ENCODE data around the gene CEBPE. TPM values are rescaled to one million over a fixed set of nuclear protein-coding genes. Genes with fewer than 3 reads are reported as not detected.

Gene CEBPE
- total RNA-seq, 2 donors from 2014 or later: 0.34 to 0.41 TPM

GRCh38 chr14:23128969-23129758 lies 10.1 kb upstream of the CEBPE start:
- Mint-ChIP-seq H3K36me3 (no peaks in the 10 kb centered on the region), H3K27ac (no peak overlapping the region), H3K9me3 (no peaks in the 10 kb centered on the region)
- ATAC-seq: no peak
- no peak for DNase-seq (ENCODE audit: low spot score in 2 of 2)

- H3K36me3 Mint-ChIP-seq: no peaks in the 10 kb centered on the region
- peak overlapping the region in 1 of 2 donors; percentile 90 for H3K27ac Mint-ChIP-seq
- DNase-seq (ENCODE audit: low spot score in 2 of 2) (no peak), ATAC-seq (no peak)
- H3K9me3 Mint-ChIP-seq: no peaks in the 10 kb centered on the region
Observed at GRCh38 chr14:23127861-23128260, 8.8 kb upstream of the CEBPE start.

- DNase-seq (ENCODE audit: low spot score in 2 of 2) (no peak), ATAC-seq (no peak)
- Mint-ChIP-seq H3K27ac (peak overlapping the region in 1 of 2 donors; percentile 36), H3K9me3 (no peaks in the 10 kb centered on the region), H3K36me3 (no peaks in the 10 kb centered on the region)
Observed at GRCh38 chr14:23126548-23127278, 7.7 kb upstream of the CEBPE start.

GRCh38 chr14:23125933-23126524 lies 7.0 kb upstream of the CEBPE start:
- no peak for ATAC-seq
- peak overlapping the region in 1 of 2 donors; percentile 36 for H3K27ac Mint-ChIP-seq

GRCh38 chr14:23125011-23125410 lies 6.0 kb upstream of the CEBPE start:
- H3K27ac Mint-ChIP-seq: no peak overlapping the region
- H3K36me3 Mint-ChIP-seq: no peaks in the 10 kb centered on the region
- DNase-seq (ENCODE audit: low spot score in 2 of 2) (no peak), ATAC-seq (no peak)
- H3K9me3 Mint-ChIP-seq: no peaks in the 10 kb centered on the region

More at GRCh38 chr14:23125933-23126524, 7.0 kb upstream of the CEBPE start:
- Mint-ChIP-seq H3K36me3 (no peaks in the 10 kb centered on the region), H3K9me3 (no peaks in the 10 kb centered on the region)
- no peak for DNase-seq (ENCODE audit: low spot score in 2 of 2)

- no peak for ATAC-seq
- no peaks in the 10 kb centered on the region for H3K36me3 Mint-ChIP-seq
- H3K27ac Mint-ChIP-seq: no peak overlapping the region
- H3K9me3 Mint-ChIP-seq: no peaks in the 10 kb centered on the region
- no peak for DNase-seq (ENCODE audit: low spot score in 2 of 2)
Observed at GRCh38 chr14:23124337-23124954, 5.4 kb upstream of the CEBPE start.

GRCh38 chr14:23123419-23123818 lies 4.4 kb upstream of the CEBPE start:
- Mint-ChIP-seq H3K27ac (no peak overlapping the region), H3K9me3 (no peaks in the 10 kb centered on the region), H3K36me3 (no peaks in the 10 kb centered on the region)
- ATAC-seq (no peak), DNase-seq (ENCODE audit: low spot score in 2 of 2) (no peak)

- ATAC-seq (no peak), DNase-seq (ENCODE audit: low spot score in 2 of 2) (no peak)
- Mint-ChIP-seq H3K36me3 (no peaks in the 10 kb centered on the region), H3K27ac (no peak overlapping the region), H3K9me3 (no peaks in the 10 kb centered on the region)
Observed at GRCh38 chr14:23122086-23122485, 3.0 kb upstream of the CEBPE start.

GRCh38 chr14:23121361-23121771 lies 2.3 kb upstream of the CEBPE start:
- no peaks in the 10 kb centered on the region for H3K9me3 Mint-ChIP-seq
- peak overlapping the region; percentile 48 to 79 for H3K27ac Mint-ChIP-seq
- no peak for DNase-seq (ENCODE audit: low spot score in 2 of 2)
- H3K36me3 Mint-ChIP-seq: no peaks in the 10 kb centered on the region
- peak in 1 of 2 donors; percentile 55 for ATAC-seq

GRCh38 chr14:23120541-23121251 lies 1.6 kb upstream of the CEBPE start:
- ATAC-seq: peak; percentile 89 to 92
- H3K36me3 Mint-ChIP-seq: no peaks in the 10 kb centered on the region
- no peaks in the 10 kb centered on the region for H3K9me3 Mint-ChIP-seq
- H3K27ac Mint-ChIP-seq: peak overlapping the region; percentile 79 to 88
- peak; percentile 80 to 87 for DNase-seq (ENCODE audit: low spot score in 2 of 2)

- H3K9me3 Mint-ChIP-seq: no peaks in the 10 kb centered on the region
- DNase-seq (ENCODE audit: low spot score in 2 of 2): peak in 1 of 2 donors; percentile 25
- no peaks in the 10 kb centered on the region for H3K36me3 Mint-ChIP-seq
- peak; percentile 8 to 39 for ATAC-seq
- H3K27ac Mint-ChIP-seq: peak overlapping the region; percentile 79 to 88
Observed at GRCh38 chr14:23119363-23120327, 590 bp upstream of the CEBPE start.

- no peak for ATAC-seq
- H3K9me3 Mint-ChIP-seq: no peaks in the 10 kb centered on the region
- no peaks in the 10 kb centered on the region for H3K36me3 Mint-ChIP-seq
- DNase-seq (ENCODE audit: low spot score in 2 of 2): no peak
- H3K27ac Mint-ChIP-seq: no peak overlapping the region
Observed at GRCh38 chr14:23117371-23118020, 1.6 kb downstream of the CEBPE start.

GRCh38 chr14:23115918-23116317 lies 3.1 kb downstream of the CEBPE start:
- ATAC-seq: no peak
- no peak overlapping the region for H3K27ac Mint-ChIP-seq
- no peaks in the 10 kb centered on the region for H3K36me3 Mint-ChIP-seq
- H3K9me3 Mint-ChIP-seq: no peaks in the 10 kb centered on the region
- no peak for DNase-seq (ENCODE audit: low spot score in 2 of 2)

- Mint-ChIP-seq H3K36me3 (no peaks in the 10 kb centered on the region), H3K27ac (peak overlapping the region in 1 of 2 donors; percentile 39), H3K9me3 (no peaks in the 10 kb centered on the region)
- no peak for DNase-seq (ENCODE audit: low spot score in 2 of 2)
- no peak for ATAC-seq
Observed at GRCh38 chr14:23115039-23115731, 3.9 kb downstream of the CEBPE start.

Data from activated naive CD4-positive, alpha-beta T cell treated with anti-CD3 and anti-CD28 coated beads, Interleukin-2, amount 50 U/mL, for 72 hours (primary cell).